Cardiac fibroblast (primary cell): ENCODE data around the gene CST4.
"Not testable (repeated sequence)": the region's sequence is repeated elsewhere in the genome, so short reads cannot be mapped to it uniquely, and the experiment has no call there.

Source experiments
- DNase-seq, 2 donors: peaks; one replicate each; pipeline versions ENCODE4 v3.0.0 to v3.0.0-alpha.2; 2010; ENCODE audit warnings: low read depth in 2 of 2
- H3K4me3 ChIP-seq, 2 donors: replicated peaks in 1 of 2; 1 replicate in 1 of 2; 2 replicates in 1 of 2; pipeline ENCODE4 v1.5.1; 2011; ENCODE audit warnings: low read depth in 2 of 2, low read length in 2 of 2, mild to moderate bottlenecking in 2 of 2, moderate library complexity in 1 of 2
- CTCF ChIP-seq: IDR thresholded peaks from one replicate; pipeline ENCODE4 v1.5.1; 2011; ENCODE audit warnings: low read depth, mild to moderate bottlenecking, low read length, inconsistent platforms

Gene CST4, protein sequence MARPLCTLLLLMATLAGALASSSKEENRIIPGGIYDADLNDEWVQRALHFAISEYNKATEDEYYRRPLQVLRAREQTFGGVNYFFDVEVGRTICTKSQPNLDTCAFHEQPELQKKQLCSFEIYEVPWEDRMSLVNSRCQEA

DNA sequence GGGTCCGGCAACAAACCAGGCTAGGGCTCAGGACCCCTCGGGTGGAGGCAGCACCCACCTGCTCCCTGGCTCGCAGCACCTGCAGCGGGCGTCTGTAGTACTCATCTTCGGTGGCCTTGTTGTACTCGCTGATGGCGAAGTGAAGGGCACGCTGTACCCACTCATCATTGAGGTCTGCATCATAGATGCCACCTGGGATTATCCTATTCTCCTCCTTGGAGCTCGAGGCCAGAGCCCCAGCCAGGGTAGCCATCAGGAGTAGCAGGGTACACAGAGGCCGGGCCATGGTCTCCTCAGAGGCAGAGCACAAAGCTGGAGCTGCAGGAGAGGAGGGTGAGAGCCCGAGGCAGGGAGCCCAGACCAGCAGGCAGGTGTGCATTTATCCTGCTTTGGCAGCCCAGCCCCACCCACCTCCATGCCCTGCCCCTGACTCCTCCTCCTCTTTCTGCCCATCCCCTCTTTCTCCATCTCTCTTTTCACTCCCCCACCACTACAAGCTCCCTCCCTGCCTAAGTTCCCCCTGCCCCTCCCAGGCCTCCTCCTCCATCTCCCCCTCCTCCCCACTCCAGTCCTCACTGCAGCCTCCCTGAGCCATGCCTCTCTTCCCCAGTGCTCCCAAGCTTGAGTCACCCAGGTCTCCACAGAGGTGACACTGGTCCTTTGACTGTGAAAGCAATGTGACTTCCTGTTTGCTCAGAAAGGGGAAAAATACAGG, at the start of gene CST4:
Gene CST4, minus strand, starts transcription at position 355 of the 715 bp plus-strand sequence. Its CDS starts 69 bp downstream, at position 286.
- H3K4me3 ChIP-seq, DNase-seq: not testable (repeated sequence)

DNA sequence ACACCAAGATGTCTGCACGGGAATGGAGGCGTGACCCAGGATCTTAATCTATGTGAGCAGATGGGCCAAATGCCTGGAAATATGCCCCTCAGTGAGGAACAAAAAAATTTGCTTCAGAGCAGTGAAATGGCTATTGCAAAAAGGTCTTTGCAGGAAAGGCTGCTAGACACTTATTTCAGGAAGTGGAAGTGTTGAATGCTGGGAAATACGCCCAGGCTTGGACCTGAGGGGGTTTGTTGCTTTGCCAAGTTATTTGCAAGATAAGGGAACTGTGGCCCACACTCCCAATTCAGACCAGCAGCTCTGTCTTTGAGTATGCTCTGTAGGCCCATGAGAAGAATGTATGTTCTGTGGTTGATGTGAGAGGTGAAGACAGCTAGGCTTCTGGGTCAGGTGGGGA, 46.6 kb upstream of the CST4 start:
- not testable (repeated sequence) for DNase-seq, H3K4me3 ChIP-seq

DNA sequence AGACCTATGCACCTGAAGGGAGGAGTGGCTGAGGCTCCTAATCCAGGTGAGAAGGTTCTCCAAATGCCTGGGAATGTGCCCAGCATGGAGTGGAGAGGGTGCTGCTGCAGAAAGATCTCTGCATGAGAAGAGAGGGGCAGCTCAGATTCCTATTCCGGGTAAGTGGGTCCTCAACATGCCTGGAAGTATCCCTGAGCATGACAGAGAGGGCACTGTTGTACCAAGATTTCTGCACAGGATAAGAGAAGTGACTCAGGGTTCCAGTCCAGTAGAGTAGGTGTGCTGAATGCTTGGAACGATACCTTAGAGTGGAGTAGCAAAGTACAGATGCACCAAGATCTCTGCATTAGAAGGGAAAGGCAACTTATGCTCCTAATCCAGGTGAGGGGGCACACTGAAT, 46.1 kb upstream of the CST4 start:
- DNase-seq, H3K4me3 ChIP-seq: not testable (repeated sequence)

- not testable (repeated sequence) for H3K4me3 ChIP-seq, DNase-seq
Observed at GRCh38 chr20:23734440-23734839, 45.6 kb upstream of the CST4 start.

- DNase-seq: no peak
- no peak overlapping the region for H3K4me3 ChIP-seq
- TF ChIP-seq CTCF: no peak
Observed at GRCh38 chr20:23727016-23727415, 38.2 kb upstream of the CST4 start.

GRCh38 chr20:23725102-23725501, 36.3 kb upstream of the CST4 start:
- DNase-seq: no peak
- H3K4me3 ChIP-seq: no peak overlapping the region
- TF ChIP-seq CTCF: no peak

- TF ChIP-seq CTCF: peak; percentile 52
- peak; percentile 20 to 45 for DNase-seq
- H3K4me3 ChIP-seq: not testable (repeated sequence)
Observed at GRCh38 chr20:23723659-23724307, 34.9 kb upstream of the CST4 start.

GRCh38 chr20:23722851-23723250, 34.0 kb upstream of the CST4 start:
- not testable (repeated sequence) for DNase-seq, H3K4me3 ChIP-seq

- DNase-seq: no peak
- no peak overlapping the region for H3K4me3 ChIP-seq
- no peak for TF ChIP-seq CTCF
Observed at GRCh38 chr20:23721962-23722361, 33.1 kb upstream of the CST4 start.

GRCh38 chr20:23719351-23719750, 30.5 kb upstream of the CST4 start:
- not testable (repeated sequence) for DNase-seq, H3K4me3 ChIP-seq

GRCh38 chr20:23711778-23712177, 22.9 kb upstream of the CST4 start:
- not testable (repeated sequence) for H3K4me3 ChIP-seq, DNase-seq
